ENCODE results near the gene XXYLT1. TPM values are rescaled to one million over a fixed set of nuclear protein-coding genes. Genes with fewer than 3 reads are reported as not detected.
"Not testable (repeated sequence)": the region's sequence is repeated elsewhere in the genome, so short reads cannot be mapped to it uniquely, and the experiment has no call there.

XXYLT1 gene
- total RNA-seq, 4 donors from 2014 or later = 14.1 to 23.7 (median 15.4) TPM

- H3K27ac ChIP-seq = peak overlapping the region in 3 of 4 donors; percentile 40 to 76 (median 67)
- TF ChIP-seq POLR2A (IDR thresholded peaks at IDR 0.05) = no peak
- no peak for TF ChIP-seq CTCF (IDR thresholded peaks at IDR 0.05)
- no peaks in the 10 kb centered on the region for H3K27me3 ChIP-seq
- intact Hi-C loops (cut with DNase I) = no loop called here
- no peak for DNase-seq
- H3K9me3 ChIP-seq = peaks cover 0 to 12% (median 3%) of the 10 kb centered on the region in 3 donors
- H3K4me1 ChIP-seq = peaks cover 6 to 53% (median 27%) of the 10 kb centered on the region in 3 donors
- no peak overlapping the region for H3K4me3 ChIP-seq
- no peaks in the 10 kb centered on the region for H3K36me3 ChIP-seq
- 38 to 46% methylated on average over 8 of the region's 8 CpGs for WGBS, 2 donors
Measured at GRCh38 chr3:195194559-195195206, 76.3 kb downstream of the XXYLT1 start.

GRCh38 chr3:195191580-195191979 lies 79.4 kb downstream of the XXYLT1 start:
- intact Hi-C loops (cut with DNase I) = no loop called here
- Histone ChIP-seq H3K4me1 (peaks cover 25 to 59% (median 42%) of the 10 kb centered on the region in 3 donors), H3K27me3 (no peaks in the 10 kb centered on the region), H3K9me3 (peaks cover 0 to 12% (median 3%) of the 10 kb centered on the region in 3 donors), H3K27ac (no peak overlapping the region), H3K36me3 (no peaks in the 10 kb centered on the region), H3K4me3 (no peak overlapping the region)
- WGBS, 2 donors = 88 to 95% methylated on average over 1 of the region's 1 CpG
- no peak for TF ChIP-seq POLR2A (IDR thresholded peaks at IDR 0.05)
- no peak for TF ChIP-seq CTCF (IDR thresholded peaks at IDR 0.05)
- no peak for DNase-seq

- peaks cover 0 to 12% (median 3%) of the 10 kb centered on the region in 3 donors for H3K9me3 ChIP-seq
- WGBS, 2 donors = 67 to 86% methylated on average over 1 of the region's 1 CpG
- DNase-seq = no peak
- H3K36me3 ChIP-seq = no peaks in the 10 kb centered on the region
- peaks cover 32 to 59% (median 45%) of the 10 kb centered on the region in 3 donors for H3K4me1 ChIP-seq
- no peak overlapping the region for H3K27ac ChIP-seq
- H3K4me3 ChIP-seq = no peak overlapping the region
- intact Hi-C loops (cut with DNase I) = no loop called here
- no peak for TF ChIP-seq CTCF (IDR thresholded peaks at IDR 0.05)
- no peak for TF ChIP-seq POLR2A (IDR thresholded peaks at IDR 0.05)
- no peaks in the 10 kb centered on the region for H3K27me3 ChIP-seq
Measured at GRCh38 chr3:195189821-195190220, 81.1 kb downstream of the XXYLT1 start.

- Histone ChIP-seq H3K36me3 (no peaks in the 10 kb centered on the region), H3K4me1 (peaks cover 38 to 64% (median 41%) of the 10 kb centered on the region in 3 donors), H3K27ac (peak overlapping the region; percentile 72 to 89 (median 85)), H3K4me3 (no peak overlapping the region), H3K9me3 (peaks cover 0 to 12% (median 3%) of the 10 kb centered on the region in 3 donors), H3K27me3 (no peaks in the 10 kb centered on the region)
- intact Hi-C loops (cut with DNase I) = no loop called here
- DNase-seq = no peak
- TF ChIP-seq POLR2A (IDR thresholded peaks at IDR 0.05) (no peak), CTCF (IDR thresholded peaks at IDR 0.05) (peak in 1 of 6 experiments; percentile 22)
- WGBS, 2 donors = 96 to 100% methylated on average over 2 to 3 of the region's 3 CpGs
Measured at GRCh38 chr3:195188426-195188927, 82.5 kb downstream of the XXYLT1 start.

- H3K4me3 ChIP-seq = no peak overlapping the region
- DNase-seq = no peak
- H3K9me3 ChIP-seq = peaks cover 0 to 12% (median 3%) of the 10 kb centered on the region in 3 donors
- TF ChIP-seq CTCF (IDR thresholded peaks at IDR 0.05) (no peak), POLR2A (IDR thresholded peaks at IDR 0.05) (no peak)
- peak overlapping the region; percentile 72 to 89 (median 85) for H3K27ac ChIP-seq
- no peaks in the 10 kb centered on the region for H3K27me3 ChIP-seq
- intact Hi-C loops (cut with DNase I) = no loop called here
- 22 to 27% methylated on average over 5 of the region's 5 CpGs for WGBS, 2 donors
- peaks cover 40 to 71% (median 48%) of the 10 kb centered on the region in 3 donors for H3K4me1 ChIP-seq
- H3K36me3 ChIP-seq = no peaks in the 10 kb centered on the region
Measured at GRCh38 chr3:195187609-195188425, 83.1 kb downstream of the XXYLT1 start.

GRCh38 chr3:195186710-195187047 lies 84.3 kb downstream of the XXYLT1 start:
- Histone ChIP-seq H3K4me1 (peaks cover 47 to 82% (median 57%) of the 10 kb centered on the region in 3 donors), H3K27ac (peak overlapping the region; percentile 83 to 89 (median 85))
- DNase-seq; H3K36me3 ChIP-seq; H3K4me3 ChIP-seq; H3K27me3 ChIP-seq; intact Hi-C loops (cut with DNase I); H3K9me3 ChIP-seq: not testable (repeated sequence)
- WGBS, 2 donors = 89 to 92% methylated on average over 5 to 6 of the region's 6 CpGs
